K562 (cell line): ENCODE results near the gene MYCBPAP. TPM values are rescaled to one million over a fixed set of nuclear protein-coding genes. Genes with fewer than 3 reads are reported as not detected.

Experiments used
- ATAC-seq: fragments of 200-7000 bp; cut with Tn5 transposase; 3 replicates; pipeline ENCODE4 v1.9.1; 2020; ENCODE audit warnings: moderate library complexity
- BruUV-seq: library from RNA; stranded (reverse); fragments of 400-500 nt; replicated peaks from 2 replicates; lab custom pipeline; 2021; lab: Mats Ljungman, UMichigan
- CTCF ChIA-PET: fragments of 300-600 bp; formaldehyde crosslinking; extraction: SDS; loops from one replicate; lab custom pipeline; 2021; ENCODE audit warnings: low intra/inter-chr PET ratio; lab: Yijun Ruan, JAX
- POLR2A ChIA-PET: fragments of 300-600, 350-650 bp; sonication (Branson Sonifier 250); formaldehyde crosslinking; extraction: SDS; loops from one replicate; lab custom pipeline; 2021; ENCODE audit warnings: antibody characterized with exemption, inconsistent platforms; lab: Yijun Ruan, JAX
- DNase-seq, 4 experiments: peaks; one replicate each; pipeline versions ENCODE4 v3.0.0 to v3.0.0-alpha.2; 2011 to 2018; ENCODE audit warnings: low spot score in 3 of 4, mixed read lengths in 3 of 4; ENCODE audit errors: extremely low read depth in 1 of 4
- FAIRE-seq: peaks from 2 replicates; lab custom pipeline; 2011; peaks lifted over from hg19 to GRCh38; lab: Jason Lieb, UNC
- H2AFZ ChIP-seq: 2 replicates; pipeline ENCODE4 v1.6.0; 2011; ENCODE audit warnings: low read depth, low read length, control low read depth, inconsistent platforms
- H3K27ac ChIP-seq: fragments of 200-600 bp; 3 replicates; pipeline ENCODE4 v1.8.0; 2011; ENCODE audit warnings: low read depth, mild to moderate bottlenecking, control low read depth, inconsistent platforms, low read length, moderate library complexity, mixed read lengths; ENCODE audit errors: extremely low read depth
- H3K27me3 ChIP-seq, 2 experiments: fragments of 300-600 bp in 1 of 2; 2 replicates in 1 of 2; 3 replicates in 1 of 2; pipeline versions ENCODE4 v1.6.0 to v1.8.0; 2011; ENCODE audit warnings: inconsistent platforms in 2 of 2, low read length in 2 of 2, mild to moderate bottlenecking in 1 of 2, mixed read lengths in 1 of 2, moderate library complexity in 1 of 2; ENCODE audit not compliant: control insufficient read depth in 2 of 2, insufficient read depth in 2 of 2
- H3K36me3 ChIP-seq: fragments of 300-600 bp; 3 replicates; pipeline ENCODE4 v1.8.0; 2011; ENCODE audit warnings: mild to moderate bottlenecking, low read length, inconsistent platforms; ENCODE audit not compliant: control insufficient read depth, insufficient read depth
- H3K4me1 ChIP-seq, 2 experiments: fragments of 200-600 bp in 1 of 2; replicated peaks in 1 of 2; 2 replicates in 1 of 2; 3 replicates in 1 of 2; pipeline versions ENCODE4 v1.5.1 to v1.8.0; 2011; ENCODE audit warnings: inconsistent platforms in 2 of 2, low read length in 2 of 2, mild to moderate bottlenecking in 1 of 2, mixed read lengths in 1 of 2, moderate library complexity in 1 of 2; ENCODE audit not compliant: control insufficient read depth in 2 of 2, insufficient read depth in 2 of 2
- H3K4me2 ChIP-seq: 2 replicates; pipeline ENCODE4 v1.6.1; 2011; ENCODE audit warnings: low read length, control low read depth, inconsistent platforms, mixed read lengths; ENCODE audit not compliant: insufficient read depth
- H3K4me3 ChIP-seq: fragments of 200-600 bp; sonication (generic), shearing (Covaris generic); 2 replicates; pipeline ENCODE4 v1.5.1; 2016; ENCODE audit warnings: control low read depth, inconsistent platforms
- H3K79me2 ChIP-seq: fragments of 200-600 bp; 3 replicates; pipeline ENCODE4 v1.8.0; 2011; ENCODE audit warnings: low read length, inconsistent platforms; ENCODE audit not compliant: control insufficient read depth, insufficient read depth
- H3K9ac ChIP-seq, 2 experiments: 2 replicates each; pipeline versions ENCODE4 v1.6.0 to v1.6.1; 2011; ENCODE audit warnings: low read depth in 2 of 2, low read length in 2 of 2, control low read depth in 1 of 2, inconsistent platforms in 1 of 2, mild to moderate bottlenecking in 1 of 2, mixed read lengths in 1 of 2; ENCODE audit not compliant: insufficient read depth in 1 of 2
- H3K9me1 ChIP-seq: one replicate; pipeline ENCODE4 v1.6.0; 2011; ENCODE audit warnings: inconsistent platforms, mild to moderate bottlenecking, low read length, moderate library complexity; ENCODE audit not compliant: control insufficient read depth, insufficient read depth
- H3K9me3 ChIP-seq: replicated peaks from 2 replicates; pipeline ENCODE4 v1.5.1; 2011; ENCODE audit warnings: low read depth, low read length, inconsistent platforms; ENCODE audit not compliant: control insufficient read depth, insufficient read depth
- H4K20me1 ChIP-seq: replicated peaks from 2 replicates; pipeline ENCODE4 v1.6.1; 2011; ENCODE audit warnings: low read length, inconsistent platforms, mixed read lengths; ENCODE audit not compliant: control insufficient read depth, insufficient read depth
- ATF7 ChIP-seq: fragments of 450-650 bp; IDR thresholded peaks from 2 replicates; pipeline ENCODE4 v1.7.1; 2014; ENCODE audit warnings: mild to moderate bottlenecking, moderate library complexity
- BRCA1 ChIP-seq, 2 experiments: fragments of 450-650 bp in 1 of 2; sonication (generic) in 1 of 2; formaldehyde crosslinking in 1 of 2; IDR thresholded peaks; 2 replicates each; pipeline versions ENCODE4 v1.5.0 to v1.6.1; 2017 to 2020; ENCODE audit warnings: mild to moderate bottlenecking in 1 of 2, missing genetic modification reagents in 1 of 2
- CBX8 ChIP-seq: fragments of 200-600 bp; sonication (generic); IDR thresholded peaks from 2 replicates; pipeline ENCODE4 v1.6.1; 2012; ENCODE audit warnings: borderline replicate concordance, mixed run types, low read depth, mild to moderate bottlenecking, moderate library complexity, mixed read lengths, low read length, control low read depth, inconsistent platforms; ENCODE audit not compliant: poor library complexity, severe bottlenecking; ENCODE audit errors: extremely low read depth
- CHD1 ChIP-seq: fragments of 200-600 bp; sonication (generic); IDR thresholded peaks from one replicate; pipeline ENCODE4 v1.6.1; 2012; ENCODE audit warnings: mild to moderate bottlenecking, moderate library complexity, low read length, inconsistent platforms
- MAZ ChIP-seq, 2 experiments: fragments of 450-650 bp in 1 of 2; sonication (generic) in 1 of 2; formaldehyde crosslinking; IDR thresholded peaks in 1 of 2; conservative IDR thresholded peaks in 1 of 2; 2 replicates each; pipeline versions ENCODE4 v1.4.0 to v1.5.0; 2020; ENCODE audit warnings: mild to moderate bottlenecking in 1 of 2, missing genetic modification reagents in 1 of 2
- PHF21A ChIP-seq: fragments of 450-650 bp; IDR thresholded peaks from 2 replicates; pipeline ENCODE4 v1.6.1; 2017; ENCODE audit warnings: low read depth, borderline replicate concordance
- RBM25 ChIP-seq: fragments of 200-400 bp; formaldehyde crosslinking; IDR thresholded peaks from 2 replicates; pipeline ENCODE4 v1.6.1; 2018; ENCODE audit warnings: low read length, low read depth, moderate library complexity; ENCODE audit not compliant: severe bottlenecking
- SMAD3 ChIP-seq: fragments of 450-650 bp; formaldehyde crosslinking; conservative IDR thresholded peaks from 2 replicates; pipeline ENCODE4 v1.4.0; 2020; ENCODE audit warnings: mild to moderate bottlenecking
- TAF9B ChIP-seq: fragments of 450-650 bp; IDR thresholded peaks from 2 replicates; pipeline ENCODE4 v1.6.1; 2018; ENCODE audit warnings: mild to moderate bottlenecking; ENCODE audit not compliant: partially characterized antibody
- TOE1 ChIP-seq, 2 experiments: fragments of 450-650 bp in 1 of 2; sonication (generic) in 1 of 2; formaldehyde crosslinking in 1 of 2; IDR thresholded peaks; 2 replicates each; pipeline versions ENCODE4 v1.7.1 to v1.8.0; 2016 to 2022; ENCODE audit warnings: borderline replicate concordance in 2 of 2, mild to moderate bottlenecking in 2 of 2, antibody characterized with exemption in 1 of 2, inconsistent platforms in 1 of 2, low read depth in 1 of 2, missing genetic modification reagents in 1 of 2, moderate library complexity in 1 of 2
- VEZF1 ChIP-seq: fragments of 200-800 bp; sonication (Bioruptor generic); IDR thresholded peaks from 2 replicates; pipeline ENCODE4 v1.6.1; 2017; ENCODE audit warnings: missing genetic modification characterization, missing compliant biosample characterization
- ZNF23 ChIP-seq: fragments of 250-450 bp; sonication (Bioruptor Pico); IDR thresholded peaks from 2 replicates; pipeline ENCODE4 v1.4.0; 2020; ENCODE audit warnings: mild to moderate bottlenecking
- WGBS: fragments of 100-300 bp; shearing (Covaris generic); methylation state at CpG from one replicate; pipeline ENCODE4 v1.1.6; 2016; ENCODE audit warnings: low coverage, mixed read lengths; ENCODE audit not compliant: insufficient coverage; ENCODE audit errors: missing lambda C conversion rate; 5-methylcytosine and 5-hydroxymethylcytosine counted together
- in situ Hi-C: fragments of 300-500 bp; cut with MboI; formaldehyde crosslinking; loops from 4 replicates; pipeline ENCODE4 v1.15.0; 2018; ENCODE audit warnings: inconsistent platforms, mixed read lengths
- intact Hi-C: fragments of 100-400 bp; cut with micrococcal nuclease; formaldehyde crosslinking; loops from 2 replicates; pipeline ENCODE4 v1.14.2; 2022
- polyA plus RNA-seq, 8 experiments: library from polyadenylated mRNA; depleted of rRNA in 4 of 8; stranded (reverse) in 5 of 8; unstranded in 3 of 8; fragments of >200 nt; fragmentation: Nextera tagmentation in 2 of 8; fragmentation: Illumina TruSeq in 1 of 8; extraction: Ambion mirVana in 2 of 8; extraction: Trizol in 1 of 8; gene quantifications; 2 replicates each; pipeline versions ENCODE4 v1.2.1 to v1.2.3, GENCODE V29; 2011 to 2014; ENCODE audit warnings: inconsistent platforms in 1 of 8, missing spikeins in 1 of 8
- total RNA-seq, 7 experiments: library from RNA; depleted of rRNA in 6 of 7; stranded (reverse); fragments of >200 nt in 6 of 7; fragmentation: Illumina TruSeq in 2 of 7; extraction: Trizol in 2 of 7; gene quantifications; 2 replicates each; pipeline versions ENCODE4 v1.2.1 to v1.2.3, GENCODE V29; 2011 to 2021; ENCODE audit warnings: low replicate concordance in 1 of 7
- TF ChIP-seq, protein P1 (sequence below): fragments of 150-350 bp; conservative IDR thresholded peaks from 2 replicates; pipeline ENCODE4 v1.6.1; 2014; ENCODE audit warnings: low read length
- TF ChIP-seq, protein P2 (sequence below): conservative IDR thresholded peaks from 2 replicates; pipeline ENCODE4 v1.6.1; 2011; ENCODE audit warnings: low read depth, mild to moderate bottlenecking, low read length; ENCODE audit not compliant: control insufficient read depth

Gene MYCBPAP
- total and polyA plus RNA-seq, 9 of the 15 experiments (the other 6 are each of a cell fraction or from before 2014, with no cell fraction given): not detected

DNA sequence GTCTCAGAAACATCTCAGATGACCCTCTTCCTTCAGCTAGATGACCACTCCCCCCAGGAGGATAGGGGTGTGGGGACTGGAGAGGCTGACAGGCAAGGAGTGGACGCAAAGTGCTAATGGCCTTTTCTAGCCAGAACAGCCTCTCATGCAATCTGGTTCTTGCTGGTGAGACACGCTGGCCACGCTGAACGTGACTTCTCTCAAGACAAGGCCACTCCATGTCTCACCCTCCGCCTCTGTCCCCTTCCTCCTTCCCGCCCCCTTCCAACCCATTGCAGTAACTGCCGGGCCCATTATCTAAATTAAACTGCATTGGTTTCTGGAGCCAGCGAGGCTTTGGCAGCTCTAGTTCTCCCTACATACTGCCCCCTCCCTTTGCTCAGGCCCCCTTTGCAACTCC is 61.8 kb downstream of the MYCBPAP start:
- H3K4me2 ChIP-seq: no peak overlapping the region
- H3K79me2 ChIP-seq: no peaks in the 10 kb centered on the region
- DNase-seq (no peak), FAIRE-seq (no peak), ATAC-seq (no peak)
- H3K9me1 ChIP-seq: no peaks in the 10 kb centered on the region
- WGBS: 19% methylated on average over 8 of the region's 8 CpGs
- BruUV-seq: no TSS peak
- ChIA-PET CTCF (no interaction called here), POLR2A (interaction anchor here (1.1 to 1.6 kb wide), 2 partner anchors 9 to 23 kb away, joined by 3 read pairs; no protein-coding TSS in a partner anchor)
- no peaks in the 10 kb centered on the region for H3K36me3 ChIP-seq
- H3K27me3 ChIP-seq: peaks cover 5 to 68% of the 10 kb centered on the region in 2 experiments; a peak in 4 of 5 replicates
- intact Hi-C loops: no loop called here
- no peak overlapping the region for H3K4me3 ChIP-seq
- no peak overlapping the region for H3K9ac ChIP-seq
- in situ Hi-C loops: no loop called here
- H4K20me1 ChIP-seq: peaks cover 7% of the 10 kb centered on the region; the same call in 1 of the 2 replicates
- H3K4me1 ChIP-seq: peaks cover 7 to 12% of the 10 kb centered on the region in 2 experiments; a peak in 3 of 5 replicates
- H3K9me3 ChIP-seq: no peaks in the 10 kb centered on the region
- H2AFZ ChIP-seq: no peak overlapping the region
- H3K27ac ChIP-seq: no peak overlapping the region
- TF ChIP-seq TOE1 (IDR thresholded peaks at IDR 0.05; ENCODE audit: borderline replicate concordance) (no peak), TOE1 (CRISPR knock-in tag; IDR thresholded peaks at IDR 0.05; ENCODE audit: borderline replicate concordance, low read depth) (no peak), VEZF1 (CRISPR knock-in tag) (no peak), RBM25 (no peak), CHD1 (no peak), TAF9B (no peak), SMAD3 (CRISPR knock-in tag) (no peak), BRCA1 (IDR thresholded peaks at IDR 0.05) (no peak), BRCA1 (CRISPR knock-in tag; IDR thresholded peaks at IDR 0.05) (no peak), ATF7 (no peak), MAZ (CRISPR knock-in tag; conservative IDR thresholded peaks at IDR 0.05 in 1 of 2, IDR thresholded peaks at IDR 0.05 in 1 of 2) (no peak), ZNF23 (CRISPR knock-in tag) (no peak), CBX8 (no peak), PHF21A (no peak)
- TF ChIP-seq, protein P1, sequence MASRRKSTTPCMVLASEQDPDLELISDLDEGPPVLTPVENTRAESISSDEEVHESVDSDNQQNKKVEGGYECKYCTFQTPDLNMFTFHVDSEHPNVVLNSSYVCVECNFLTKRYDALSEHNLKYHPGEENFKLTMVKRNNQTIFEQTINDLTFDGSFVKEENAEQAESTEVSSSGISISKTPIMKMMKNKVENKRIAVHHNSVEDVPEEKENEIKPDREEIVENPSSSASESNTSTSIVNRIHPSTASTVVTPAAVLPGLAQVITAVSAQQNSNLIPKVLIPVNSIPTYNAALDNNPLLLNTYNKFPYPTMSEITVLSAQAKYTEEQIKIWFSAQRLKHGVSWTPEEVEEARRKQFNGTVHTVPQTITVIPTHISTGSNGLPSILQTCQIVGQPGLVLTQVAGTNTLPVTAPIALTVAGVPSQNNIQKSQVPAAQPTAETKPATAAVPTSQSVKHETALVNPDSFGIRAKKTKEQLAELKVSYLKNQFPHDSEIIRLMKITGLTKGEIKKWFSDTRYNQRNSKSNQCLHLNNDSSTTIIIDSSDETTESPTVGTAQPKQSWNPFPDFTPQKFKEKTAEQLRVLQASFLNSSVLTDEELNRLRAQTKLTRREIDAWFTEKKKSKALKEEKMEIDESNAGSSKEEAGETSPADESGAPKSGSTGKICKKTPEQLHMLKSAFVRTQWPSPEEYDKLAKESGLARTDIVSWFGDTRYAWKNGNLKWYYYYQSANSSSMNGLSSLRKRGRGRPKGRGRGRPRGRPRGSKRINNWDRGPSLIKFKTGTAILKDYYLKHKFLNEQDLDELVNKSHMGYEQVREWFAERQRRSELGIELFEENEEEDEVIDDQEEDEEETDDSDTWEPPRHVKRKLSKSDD: no peak
- TF ChIP-seq, protein P2, sequence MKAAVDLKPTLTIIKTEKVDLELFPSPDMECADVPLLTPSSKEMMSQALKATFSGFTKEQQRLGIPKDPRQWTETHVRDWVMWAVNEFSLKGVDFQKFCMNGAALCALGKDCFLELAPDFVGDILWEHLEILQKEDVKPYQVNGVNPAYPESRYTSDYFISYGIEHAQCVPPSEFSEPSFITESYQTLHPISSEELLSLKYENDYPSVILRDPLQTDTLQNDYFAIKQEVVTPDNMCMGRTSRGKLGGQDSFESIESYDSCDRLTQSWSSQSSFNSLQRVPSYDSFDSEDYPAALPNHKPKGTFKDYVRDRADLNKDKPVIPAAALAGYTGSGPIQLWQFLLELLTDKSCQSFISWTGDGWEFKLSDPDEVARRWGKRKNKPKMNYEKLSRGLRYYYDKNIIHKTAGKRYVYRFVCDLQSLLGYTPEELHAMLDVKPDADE: no peak
